Thyroid gland (tissue), 4 donors: Measurements from ENCODE around the gene SLC10A7. TPM values are rescaled to one million over a fixed set of nuclear protein-coding genes. Genes with fewer than 3 reads are reported as not detected.

Source experiments
- DNase-seq, 2 donors: peaks; one replicate each; pipeline ENCODE4 v3.0.0-alpha.2; 2019
- H3K27ac ChIP-seq, 3 donors: fragments of 200-600 bp; sonication (generic); 1 replicate in 2 of 3; 2 replicates in 1 of 3; pipeline ENCODE4 v1.5.1; 2016 to 2019; ENCODE audit warnings: mild to moderate bottlenecking in 1 of 3, moderate library complexity in 1 of 3
- H3K27me3 ChIP-seq: fragments of 200-600 bp; sonication (generic); one replicate; pipeline ENCODE4 v1.5.1; 2019
- H3K36me3 ChIP-seq, 2 donors: fragments of 200-600 bp; sonication (generic); one replicate each; pipeline ENCODE4 v1.5.1; 2016 to 2019
- H3K4me1 ChIP-seq, 2 donors: fragments of 200-600 bp; sonication (generic); one replicate each; pipeline ENCODE4 v1.5.1; 2017 to 2019
- H3K4me3 ChIP-seq, 3 donors: fragments of 200-600 bp; sonication (generic); replicated peaks in 1 of 3; 1 replicate in 2 of 3; 2 replicates in 1 of 3; pipeline ENCODE4 v1.5.1; 2016; ENCODE audit warnings: mild to moderate bottlenecking in 1 of 3
- H3K9me3 ChIP-seq: fragments of 200-600 bp; sonication (generic); one replicate; pipeline ENCODE4 v1.5.1; 2017
- CTCF ChIP-seq, 6 experiments: fragments of 200-600 bp in 3 of 6; fragments of 450-650 bp in 3 of 6; sonication (generic) in 3 of 6; IDR thresholded peaks; one replicate each; pipeline ENCODE4 v1.5.1; 2016 to 2019; ENCODE audit warnings: antibody characterized with exemption in 6 of 6, mild to moderate bottlenecking in 2 of 6, inconsistent platforms in 1 of 6, moderate library complexity in 1 of 6
- POLR2A ChIP-seq, 2 donors: fragments of 450-650 bp; IDR thresholded peaks; one replicate each; pipeline ENCODE4 v1.6.1; 2017; ENCODE audit warnings: antibody characterized with exemption in 2 of 2, mild to moderate bottlenecking in 2 of 2, moderate library complexity in 1 of 2
- WGBS, 2 donors: methylation state at CpG; one replicate each; pipeline ENCODE4 v1.1.5; 2017; 5-methylcytosine and 5-hydroxymethylcytosine counted together
- intact Hi-C: fragments of 100-400 bp; cut with DNase I; formaldehyde crosslinking; loops from one replicate; pipeline ENCODE4 v1.15.1; 2023
- total RNA-seq, 4 donors: library from RNA; depleted of rRNA; stranded (reverse); fragments of >200 nt; gene quantifications; one replicate each; pipeline ENCODE4 v1.2.3, GENCODE V29; 2016

Gene SLC10A7
- total RNA-seq, 4 donors from 2014 or later: 16.7 to 29.9 (median 23.1) TPM

DNA sequence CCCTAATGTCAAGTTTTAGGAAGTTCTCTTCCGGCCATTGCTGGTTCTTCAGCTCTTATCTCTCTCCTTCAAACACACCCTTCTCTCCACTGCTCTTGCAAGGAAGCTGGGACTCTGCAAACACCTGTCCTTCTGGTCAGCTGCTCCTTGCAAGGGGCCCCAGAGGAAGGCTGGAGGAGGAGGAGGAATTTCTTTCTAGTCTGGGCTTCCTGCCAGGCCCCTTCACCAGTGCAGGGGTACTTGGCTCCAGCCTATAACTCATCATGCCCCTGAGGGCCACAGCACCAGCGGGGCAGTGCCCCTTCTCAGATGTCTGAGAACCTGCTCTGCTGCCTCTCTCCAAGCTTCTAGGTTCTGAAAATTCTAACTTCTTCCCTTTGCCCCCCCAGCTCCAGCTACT, 260.7 kb downstream of the SLC10A7 start:
- Histone ChIP-seq H3K27ac (no peak overlapping the region), H3K9me3 (no peaks in the 10 kb centered on the region), H3K4me1 (no peaks in the 10 kb centered on the region), H3K36me3 (peaks cover 0 to 3% of the 10 kb centered on the region in 2 donors), H3K4me3 (no peak overlapping the region), H3K27me3 (no peaks in the 10 kb centered on the region)
- intact Hi-C loops: no loop called here
- no peak for DNase-seq
- WGBS, 2 donors: 68 to 73% methylated on average over 2 of the region's 2 CpGs
- TF ChIP-seq POLR2A (IDR thresholded peaks at IDR 0.05): no peak
- no peak for TF ChIP-seq CTCF (IDR thresholded peaks at IDR 0.05)

GRCh38 chr4:146260521-146260920, 261.2 kb downstream of the SLC10A7 start:
- Histone ChIP-seq H3K27me3 (no peaks in the 10 kb centered on the region), H3K4me1 (no peaks in the 10 kb centered on the region), H3K27ac (no peak overlapping the region), H3K9me3 (no peaks in the 10 kb centered on the region), H3K4me3 (no peak overlapping the region), H3K36me3 (peaks cover 0 to 3% of the 10 kb centered on the region in 2 donors)
- intact Hi-C loops: no loop called here
- no peak for TF ChIP-seq POLR2A (IDR thresholded peaks at IDR 0.05)
- no peak for TF ChIP-seq CTCF (IDR thresholded peaks at IDR 0.05)
- WGBS, 2 donors: 80 to 89% methylated on average over 4 of the region's 4 CpGs
- no peak for DNase-seq

- TF ChIP-seq POLR2A (IDR thresholded peaks at IDR 0.05) (no peak), CTCF (IDR thresholded peaks at IDR 0.05) (no peak)
- no peak for DNase-seq
- no peaks in the 10 kb centered on the region for H3K4me1 ChIP-seq
- no peak overlapping the region for H3K27ac ChIP-seq
- no peaks in the 10 kb centered on the region for H3K9me3 ChIP-seq
- H3K4me3 ChIP-seq: no peak overlapping the region
- intact Hi-C loops: no loop called here
- no peaks in the 10 kb centered on the region for H3K27me3 ChIP-seq
- H3K36me3 ChIP-seq: peaks cover 0 to 3% of the 10 kb centered on the region in 2 donors
- 94 to 95% methylated on average over 1 of the region's 1 CpG for WGBS, 2 donors
Observed at GRCh38 chr4:146257511-146257910, 264.2 kb downstream of the SLC10A7 start.

DNA sequence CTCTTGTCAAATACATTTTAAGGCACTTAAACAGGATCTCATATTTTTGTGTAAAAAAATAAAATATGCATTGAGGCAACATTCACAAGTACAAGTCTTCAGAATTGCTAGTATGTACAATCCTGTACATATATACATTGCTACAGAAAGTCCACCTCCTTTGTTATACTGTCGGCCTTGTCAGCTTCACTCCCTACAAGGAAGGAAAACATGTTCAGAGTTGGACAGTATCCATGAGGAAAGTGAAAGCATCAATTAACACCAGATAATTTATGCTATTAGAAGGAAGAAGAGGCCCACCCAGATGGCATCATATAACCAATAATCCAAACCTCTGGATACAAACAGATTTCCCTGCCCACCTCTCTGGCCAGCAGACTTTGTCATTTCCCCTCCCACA, 265.4 kb downstream of the SLC10A7 start:
- DNase-seq: no peak
- Histone ChIP-seq H3K4me1 (no peaks in the 10 kb centered on the region), H3K27ac (no peak overlapping the region), H3K9me3 (no peaks in the 10 kb centered on the region), H3K27me3 (no peaks in the 10 kb centered on the region), H3K36me3 (peaks cover 0 to 3% of the 10 kb centered on the region in 2 donors), H3K4me3 (no peak overlapping the region)
- intact Hi-C loops: no loop called here
- TF ChIP-seq CTCF (IDR thresholded peaks at IDR 0.05) (no peak), POLR2A (IDR thresholded peaks at IDR 0.05) (no peak)
- 71 to 77% methylated on average over 1 of the region's 1 CpG for WGBS, 2 donors

DNA sequence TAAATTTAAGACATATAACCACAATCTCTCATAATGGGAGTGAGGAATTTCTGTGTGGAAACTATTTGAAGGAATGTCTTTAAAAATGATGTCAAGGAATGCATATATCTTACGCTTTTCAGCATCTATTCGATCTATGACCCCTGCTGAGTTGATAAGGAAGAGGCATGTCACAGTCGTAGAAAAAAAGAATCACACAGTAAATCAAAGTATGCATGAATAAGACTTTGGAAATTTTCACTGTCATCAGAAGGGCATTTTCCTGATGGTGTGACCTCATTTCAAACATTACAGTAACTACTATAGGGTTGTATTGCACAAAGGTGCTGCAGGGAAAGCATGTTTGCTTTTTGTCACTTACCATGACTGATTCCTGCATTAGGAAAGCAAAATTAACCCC, 265.9 kb downstream of the SLC10A7 start:
- Histone ChIP-seq H3K27me3 (no peaks in the 10 kb centered on the region), H3K4me1 (no peaks in the 10 kb centered on the region), H3K36me3 (peaks cover 0 to 3% of the 10 kb centered on the region in 2 donors), H3K27ac (no peak overlapping the region), H3K9me3 (no peaks in the 10 kb centered on the region), H3K4me3 (no peak overlapping the region)
- no peak for TF ChIP-seq POLR2A (IDR thresholded peaks at IDR 0.05)
- TF ChIP-seq CTCF (IDR thresholded peaks at IDR 0.05): no peak
- DNase-seq: no peak
- WGBS, 2 donors: 85 to 88% methylated on average over 3 of the region's 3 CpGs
- intact Hi-C loops: no loop called here
